Panc1 (cell line): ENCODE data around the gene DES. TPM values are rescaled to one million over a fixed set of nuclear protein-coding genes. Genes with fewer than 3 reads are reported as not detected.

Source experiments
- ATAC-seq: fragments of 200-7000 bp; cut with Tn5 transposase; 2 replicates; pipeline ENCODE4 v1.9.1; 2020; ENCODE audit warnings: mild to moderate bottlenecking, moderate library complexity
- BruUV-seq: library from RNA; stranded (reverse); fragments of 400-500 nt; replicated peaks from 2 replicates; lab custom pipeline; 2021; lab: Mats Ljungman, UMichigan
- CTCF ChIA-PET: fragments of 300-600 bp; sonication (Branson Sonifier 250); formaldehyde crosslinking; loops from one replicate; lab custom pipeline; 2022; ENCODE audit warnings: antibody characterized with exemption; lab: Charles Lee
- POLR2A ChIA-PET: fragments of 300-600 bp; sonication (Branson Sonifier 250); formaldehyde crosslinking; loops from one replicate; lab custom pipeline; 2022; ENCODE audit warnings: antibody characterized with exemption; lab: Charles Lee
- DNase-seq: peaks from one replicate; pipeline ENCODE4 v3.0.0-alpha.2; 2010; ENCODE audit warnings: low read depth, low spot score
- H3K27ac ChIP-seq: 2 replicates; pipeline ENCODE4 v1.5.1; 2011; ENCODE audit warnings: mild to moderate bottlenecking, low read length, inconsistent platforms
- H3K27me3 ChIP-seq: fragments of 200-500 bp; sonication (Bioruptor generic); 2 replicates; pipeline ENCODE4 v1.6.0; 2014; ENCODE audit warnings: low read length, inconsistent platforms; ENCODE audit not compliant: control insufficient read depth, insufficient read depth
- H3K36me3 ChIP-seq: fragments of 200-500 bp; sonication (Bioruptor generic); 2 replicates; pipeline ENCODE4 v1.5.1; 2014; ENCODE audit warnings: inconsistent platforms, mild to moderate bottlenecking, low read length, moderate library complexity; ENCODE audit not compliant: control insufficient read depth, insufficient read depth
- H3K4me1 ChIP-seq: 2 replicates; pipeline ENCODE4 v1.5.1; 2011; ENCODE audit warnings: inconsistent platforms, mild to moderate bottlenecking, low read length, moderate library complexity; ENCODE audit not compliant: control insufficient read depth, insufficient read depth
- H3K4me3 ChIP-seq, 2 experiments: 2 replicates each; pipeline ENCODE4 v1.5.1; 2011 to 2012; ENCODE audit warnings: low read depth in 2 of 2, low read length in 2 of 2, mild to moderate bottlenecking in 2 of 2, inconsistent platforms in 1 of 2, moderate library complexity in 1 of 2
- H3K9me3 ChIP-seq: fragments of 200-500 bp; sonication (Bioruptor generic); 2 replicates; pipeline ENCODE4 v1.5.1; 2014; ENCODE audit warnings: low read depth, mild to moderate bottlenecking, inconsistent platforms, low read length, moderate library complexity; ENCODE audit not compliant: control insufficient read depth, insufficient read depth
- POLR2AphosphoS5 ChIP-seq: IDR thresholded peaks from 2 replicates; pipeline ENCODE4 v1.6.1; 2012; ENCODE audit warnings: mild to moderate bottlenecking, low read depth, low read length, moderate library complexity
- SIN3A ChIP-seq: IDR thresholded peaks from 2 replicates; pipeline ENCODE4 v1.6.1; 2012; ENCODE audit warnings: low read depth, mild to moderate bottlenecking, low read length, moderate library complexity, borderline replicate concordance; ENCODE audit not compliant: insufficient read depth
- TCF7L2 ChIP-seq: IDR thresholded peaks from 2 replicates; pipeline ENCODE4 v1.6.1; 2011; ENCODE audit warnings: mild to moderate bottlenecking, low read depth, low read length, inconsistent platforms
- in situ Hi-C: cut with HindIII; loops from 2 replicates; pipeline ENCODE4 v1.10.0; 2016; ENCODE audit warnings: low sequenced_read_pairs, low pct_unique_long_range_greater_than_20kb
- intact Hi-C: fragments of 100-400 bp; cut with micrococcal nuclease; formaldehyde crosslinking; loops from one replicate; pipeline ENCODE4 v1.10.0; 2022; ENCODE audit not compliant: unreplicated experiment
- total RNA-seq: library from RNA; stranded (reverse); gene quantifications from one replicate; pipeline ENCODE4 v1.2.1, GENCODE V29; 2021; ENCODE audit not compliant: unreplicated experiment
- TF ChIP-seq, protein P1 (sequence below): fragments of 450-650 bp; IDR thresholded peaks from 2 replicates; pipeline ENCODE4 v1.5.1; 2017; ENCODE audit warnings: mild to moderate bottlenecking
- TF ChIP-seq, protein P2 (sequence below), 2 experiments: IDR thresholded peaks; 2 replicates each; pipeline ENCODE4 v1.6.1; 2011 to 2012; ENCODE audit warnings: low read depth in 2 of 2, control low read depth in 1 of 2, low read length in 1 of 2, mild to moderate bottlenecking in 1 of 2, moderate library complexity in 1 of 2; ENCODE audit not compliant: insufficient read depth in 1 of 2

The DES gene
- total RNA-seq, 1 experiment from 2014 or later = 0.69 TPM

DNA sequence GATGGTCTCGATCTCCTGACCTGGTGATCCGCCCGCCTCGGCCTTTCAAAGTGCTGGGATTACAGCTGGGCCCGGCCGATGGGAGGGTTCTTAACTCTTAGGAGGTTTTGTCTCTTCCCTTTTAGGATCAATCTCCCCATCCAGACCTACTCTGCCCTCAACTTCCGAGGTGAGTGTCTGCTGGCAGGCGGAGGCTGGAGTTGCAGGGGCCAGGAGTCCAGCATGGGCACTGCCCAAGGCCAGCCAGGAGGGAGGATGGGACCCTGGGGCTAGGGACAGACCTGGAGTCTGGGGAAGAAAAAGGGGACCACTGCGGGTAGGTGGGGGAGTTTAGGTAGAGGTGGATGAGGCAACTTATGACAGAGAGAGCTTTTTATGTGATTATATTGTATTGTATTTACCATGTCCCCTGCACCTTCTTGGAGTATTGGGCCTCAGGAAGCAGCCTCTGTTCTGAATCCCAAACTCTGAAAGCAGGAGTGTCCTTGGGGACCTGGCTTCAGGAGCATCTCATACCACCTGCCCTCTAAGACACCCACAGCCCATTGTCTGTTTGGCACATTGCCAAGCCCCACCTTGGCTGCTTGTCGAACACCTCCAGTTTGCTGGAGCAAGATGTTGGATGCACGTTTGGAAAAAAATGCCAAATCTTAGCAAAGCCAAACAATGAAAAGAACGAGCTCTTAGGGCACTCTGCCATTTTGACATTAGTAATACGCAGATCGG, 5.6 kb downstream of the DES start:
- no peaks in the 10 kb centered on the region for H3K36me3 ChIP-seq
- BruUV-seq = no TSS peak
- ChIA-PET POLR2A (interaction anchor here (0.6 kb wide), 1 partner anchor 26 kb away, joined by 5 read pairs; no protein-coding TSS in a partner anchor), CTCF (interaction anchor here (0.5 to 0.7 kb wide), 3 partner anchors 86 to 254 kb away, joined by 3 to 5 read pairs (median 4); partner anchors contain the start of gene SLC23A3)
- no peaks in the 10 kb centered on the region; the same call in 1 of the 2 replicates for H3K4me1 ChIP-seq
- TF ChIP-seq, protein P1, sequence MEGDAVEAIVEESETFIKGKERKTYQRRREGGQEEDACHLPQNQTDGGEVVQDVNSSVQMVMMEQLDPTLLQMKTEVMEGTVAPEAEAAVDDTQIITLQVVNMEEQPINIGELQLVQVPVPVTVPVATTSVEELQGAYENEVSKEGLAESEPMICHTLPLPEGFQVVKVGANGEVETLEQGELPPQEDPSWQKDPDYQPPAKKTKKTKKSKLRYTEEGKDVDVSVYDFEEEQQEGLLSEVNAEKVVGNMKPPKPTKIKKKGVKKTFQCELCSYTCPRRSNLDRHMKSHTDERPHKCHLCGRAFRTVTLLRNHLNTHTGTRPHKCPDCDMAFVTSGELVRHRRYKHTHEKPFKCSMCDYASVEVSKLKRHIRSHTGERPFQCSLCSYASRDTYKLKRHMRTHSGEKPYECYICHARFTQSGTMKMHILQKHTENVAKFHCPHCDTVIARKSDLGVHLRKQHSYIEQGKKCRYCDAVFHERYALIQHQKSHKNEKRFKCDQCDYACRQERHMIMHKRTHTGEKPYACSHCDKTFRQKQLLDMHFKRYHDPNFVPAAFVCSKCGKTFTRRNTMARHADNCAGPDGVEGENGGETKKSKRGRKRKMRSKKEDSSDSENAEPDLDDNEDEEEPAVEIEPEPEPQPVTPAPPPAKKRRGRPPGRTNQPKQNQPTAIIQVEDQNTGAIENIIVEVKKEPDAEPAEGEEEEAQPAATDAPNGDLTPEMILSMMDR = no peak
- TF ChIP-seq, protein P2, sequence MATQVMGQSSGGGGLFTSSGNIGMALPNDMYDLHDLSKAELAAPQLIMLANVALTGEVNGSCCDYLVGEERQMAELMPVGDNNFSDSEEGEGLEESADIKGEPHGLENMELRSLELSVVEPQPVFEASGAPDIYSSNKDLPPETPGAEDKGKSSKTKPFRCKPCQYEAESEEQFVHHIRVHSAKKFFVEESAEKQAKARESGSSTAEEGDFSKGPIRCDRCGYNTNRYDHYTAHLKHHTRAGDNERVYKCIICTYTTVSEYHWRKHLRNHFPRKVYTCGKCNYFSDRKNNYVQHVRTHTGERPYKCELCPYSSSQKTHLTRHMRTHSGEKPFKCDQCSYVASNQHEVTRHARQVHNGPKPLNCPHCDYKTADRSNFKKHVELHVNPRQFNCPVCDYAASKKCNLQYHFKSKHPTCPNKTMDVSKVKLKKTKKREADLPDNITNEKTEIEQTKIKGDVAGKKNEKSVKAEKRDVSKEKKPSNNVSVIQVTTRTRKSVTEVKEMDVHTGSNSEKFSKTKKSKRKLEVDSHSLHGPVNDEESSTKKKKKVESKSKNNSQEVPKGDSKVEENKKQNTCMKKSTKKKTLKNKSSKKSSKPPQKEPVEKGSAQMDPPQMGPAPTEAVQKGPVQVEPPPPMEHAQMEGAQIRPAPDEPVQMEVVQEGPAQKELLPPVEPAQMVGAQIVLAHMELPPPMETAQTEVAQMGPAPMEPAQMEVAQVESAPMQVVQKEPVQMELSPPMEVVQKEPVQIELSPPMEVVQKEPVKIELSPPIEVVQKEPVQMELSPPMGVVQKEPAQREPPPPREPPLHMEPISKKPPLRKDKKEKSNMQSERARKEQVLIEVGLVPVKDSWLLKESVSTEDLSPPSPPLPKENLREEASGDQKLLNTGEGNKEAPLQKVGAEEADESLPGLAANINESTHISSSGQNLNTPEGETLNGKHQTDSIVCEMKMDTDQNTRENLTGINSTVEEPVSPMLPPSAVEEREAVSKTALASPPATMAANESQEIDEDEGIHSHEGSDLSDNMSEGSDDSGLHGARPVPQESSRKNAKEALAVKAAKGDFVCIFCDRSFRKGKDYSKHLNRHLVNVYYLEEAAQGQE (IDR thresholded peaks at IDR 0.05; ENCODE audit: insufficient read depth in 1 of 2, low read depth in 2 of 2, low read length in 1 of 2) = no peak
- TF ChIP-seq POLR2AphosphoS5 = no peak
- no peak for TF ChIP-seq SIN3A
- no peak for TF ChIP-seq TCF7L2
- H3K27me3 ChIP-seq = no peaks in the 10 kb centered on the region
- H3K27ac ChIP-seq = no peak overlapping the region
- H3K9me3 ChIP-seq = no peaks in the 10 kb centered on the region
- intact Hi-C loops (no loop called here), in situ Hi-C loops (no loop called here)
- H3K4me3 ChIP-seq = no peak overlapping the region
- DNase-seq = no peak
- ATAC-seq = no peak

DNA sequence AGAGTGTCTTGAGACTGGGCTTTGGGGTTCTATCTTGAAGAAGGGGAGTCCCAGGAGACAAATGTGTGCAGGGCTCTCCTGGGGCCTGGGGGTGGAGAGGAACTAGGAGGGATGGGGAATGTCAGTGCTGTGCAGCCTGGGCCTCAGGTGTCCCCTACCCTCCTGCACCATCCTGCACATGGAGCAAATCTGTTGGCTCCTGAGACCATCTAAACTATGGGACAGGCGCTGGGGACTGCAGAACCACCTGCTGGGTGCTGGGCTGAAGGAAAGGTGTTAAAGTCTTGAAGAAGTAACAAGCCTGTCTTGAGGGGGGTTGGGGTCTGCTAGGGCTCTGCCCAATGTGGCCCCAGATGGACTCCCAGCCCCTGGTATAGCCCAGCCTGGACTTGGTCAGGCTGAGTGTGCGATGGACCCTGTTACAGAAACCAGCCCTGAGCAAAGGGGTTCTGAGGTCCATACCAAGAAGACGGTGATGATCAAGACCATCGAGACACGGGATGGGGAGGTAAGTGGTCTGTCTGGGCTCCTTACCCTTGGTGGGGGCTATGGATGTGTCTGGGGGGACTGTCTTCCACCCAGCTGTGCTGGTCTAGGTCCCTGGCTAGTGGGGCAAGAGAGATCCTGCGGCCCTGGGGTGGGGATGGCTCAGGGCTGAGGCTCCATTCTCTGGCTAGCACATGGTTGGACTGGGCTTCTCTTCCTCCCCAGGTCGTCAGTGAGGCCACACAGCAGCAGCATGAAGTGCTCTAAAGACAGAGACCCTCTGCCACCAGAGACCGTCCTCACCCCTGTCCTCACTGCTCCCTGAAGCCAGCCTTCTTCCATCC, 7.3 kb downstream of the DES start:
- BruUV-seq = no TSS peak
- ChIA-PET CTCF (no interaction called here), POLR2A (no interaction called here)
- Histone ChIP-seq H3K36me3 (no peaks in the 10 kb centered on the region), H3K4me3 (no peak overlapping the region), H3K4me1 (no peaks in the 10 kb centered on the region; the same call in 1 of the 2 replicates), H3K27me3 (no peaks in the 10 kb centered on the region), H3K27ac (no peak overlapping the region), H3K9me3 (no peaks in the 10 kb centered on the region)
- in situ Hi-C loops = no loop called here
- ATAC-seq (no peak), DNase-seq (no peak)
- TF ChIP-seq TCF7L2 (no peak), POLR2AphosphoS5 (no peak), SIN3A (no peak)
- TF ChIP-seq, protein P1 = no peak
- TF ChIP-seq, protein P2 (IDR thresholded peaks at IDR 0.05; ENCODE audit: insufficient read depth in 1 of 2, low read depth in 2 of 2, low read length in 1 of 2) = no peak
- intact Hi-C loops = no loop called here
